HG03103 (cell line): ENCODE results near the gene TAC4.
A peak's percentile ranks its signal among the peaks of the same experiment; 100 is the strongest.

ENCODE experiments used
- ATAC-seq: cut with Tn5 transposase; IDR thresholded peaks from one replicate; pipeline ENCODE4 v1.9.1; 2021; ENCODE audit warnings: low read depth; ENCODE audit not compliant: unreplicated experiment

TAC4 gene

GRCh38 chr17:49817993-49818392 lies 29.9 kb downstream of the TAC4 start:
- no peak for ATAC-seq

GRCh38 chr17:49815761-49816281 lies 32.0 kb downstream of the TAC4 start:
- ATAC-seq = no peak

GRCh38 chr17:49814781-49815529 lies 32.9 kb downstream of the TAC4 start:
- no peak for ATAC-seq

- ATAC-seq = no peak
Measured at GRCh38 chr17:49809056-49809455, 38.8 kb downstream of the TAC4 start.

GRCh38 chr17:49798738-49799137 lies 49.1 kb downstream of the TAC4 start:
- ATAC-seq = no peak

GRCh38 chr17:49798182-49798581 lies 49.7 kb downstream of the TAC4 start:
- no peak for ATAC-seq

- no peak for ATAC-seq
Measured at GRCh38 chr17:49795372-49795771, 52.5 kb downstream of the TAC4 start.

GRCh38 chr17:49793309-49793708 lies 54.6 kb downstream of the TAC4 start:
- ATAC-seq = no peak

- ATAC-seq = no peak
Measured at GRCh38 chr17:49789243-49789578, 58.7 kb downstream of the TAC4 start.

GRCh38 chr17:49788478-49789242 lies 59.2 kb downstream of the TAC4 start, which contains the start of gene KAT7:
KAT7 (plus strand) TSS chr17:49788681; CDS start chr17:49788835, 154 bp downstream.
- ATAC-seq = peak; percentile 85
